GM21447 (cell line): ENCODE data around the gene AKR7A2.

Experiments used
- ATAC-seq: cut with Tn5 transposase; IDR thresholded peaks from one replicate; pipeline ENCODE4 v1.9.1; 2021; ENCODE audit not compliant: unreplicated experiment

AKR7A2 gene

GRCh38 chr1:19343617-19344350 lies 31.8 kb upstream of the AKR7A2 start:
- no peak for ATAC-seq

- ATAC-seq: no peak
Observed at GRCh38 chr1:19342894-19343616, 31.1 kb upstream of the AKR7A2 start.

- no peak for ATAC-seq
Observed at GRCh38 chr1:19342062-19342750, 30.3 kb upstream of the AKR7A2 start.

- no peak for ATAC-seq
Observed at GRCh38 chr1:19341201-19342061, 29.5 kb upstream of the AKR7A2 start.

- no peak for ATAC-seq
Observed at GRCh38 chr1:19340387-19340937, 28.5 kb upstream of the AKR7A2 start.

- no peak for ATAC-seq
Observed at GRCh38 chr1:19339214-19339861, 27.4 kb upstream of the AKR7A2 start.

- no peak for ATAC-seq
Observed at GRCh38 chr1:19338323-19338762, 26.4 kb upstream of the AKR7A2 start.

- no peak for ATAC-seq
Observed at GRCh38 chr1:19337289-19337688, 25.3 kb upstream of the AKR7A2 start.

- ATAC-seq: no peak
Observed at GRCh38 chr1:19336543-19336942, 24.6 kb upstream of the AKR7A2 start.

GRCh38 chr1:19333587-19334354 lies 21.8 kb upstream of the AKR7A2 start:
- no peak for ATAC-seq

- no peak for ATAC-seq
Observed at GRCh38 chr1:19332832-19333231, 20.9 kb upstream of the AKR7A2 start.

- ATAC-seq: no peak
Observed at GRCh38 chr1:19331262-19331878, 19.4 kb upstream of the AKR7A2 start.

GRCh38 chr1:19330449-19331135 lies 18.6 kb upstream of the AKR7A2 start:
- no peak for ATAC-seq

GRCh38 chr1:19329611-19330010 lies 17.7 kb upstream of the AKR7A2 start:
- ATAC-seq: no peak

- no peak for ATAC-seq
Observed at GRCh38 chr1:19329188-19329587, 17.2 kb upstream of the AKR7A2 start.

- no peak for ATAC-seq
Observed at GRCh38 chr1:19328486-19328885, 16.5 kb upstream of the AKR7A2 start.

- ATAC-seq: no peak
Observed at GRCh38 chr1:19327736-19328135, 15.8 kb upstream of the AKR7A2 start.

GRCh38 chr1:19327301-19327700 lies 15.4 kb upstream of the AKR7A2 start:
- no peak for ATAC-seq

- ATAC-seq: no peak
Observed at GRCh38 chr1:19326748-19327065, 14.8 kb upstream of the AKR7A2 start.
